A549 (cell line): Measurements from ENCODE around the gene CAPN11.

Experiments
- CTCF ChIP-seq: fragments of >200 bp; sonication (Bioruptor Twin); formaldehyde crosslinking; IDR thresholded peaks from 3 replicates; pipeline ENCODE4 v1.5.1; 2016
- POLR2A ChIP-seq: IDR thresholded peaks from 2 replicates; pipeline ENCODE4 v1.6.1; 2012; ENCODE audit warnings: mild to moderate bottlenecking, low read length

- no peak for TF ChIP-seq POLR2A
- TF ChIP-seq CTCF: no peak
These were observed 70.9 kb downstream of the CAPN11 start for GRCh38 chr6:44229376-44230033.
